HEK293 (cell line): Measurements from ENCODE around the gene CACNA1C.

Source experiments
- CTCF ChIA-PET: fragments of 350-600 bp; formaldehyde crosslinking; extraction: SDS; loops from one replicate; lab custom pipeline; 2021; ENCODE audit warnings: antibody characterized with exemption; lab: Yijun Ruan, JAX
- POLR2A ChIA-PET: fragments of 300-600 bp; formaldehyde crosslinking; extraction: SDS; loops from one replicate; lab custom pipeline; 2020; ENCODE audit warnings: antibody characterized with exemption, inconsistent platforms; lab: Yijun Ruan, JAX
- H3K27ac ChIP-seq: fragments of 200-500 bp; sonication (Bioruptor generic); 2 replicates; pipeline ENCODE4 v1.5.1; 2014; ENCODE audit warnings: low read depth, low read length, control low read depth, inconsistent platforms; ENCODE audit errors: extremely low read depth
- H3K36me3 ChIP-seq, 2 experiments: fragments of 200-500 bp in 1 of 2; sonication (Bioruptor generic) in 1 of 2; 1 replicate in 1 of 2; 2 replicates in 1 of 2; pipeline ENCODE4 v1.5.1; 2014 to 2017; ENCODE audit warnings: inconsistent platforms in 2 of 2, low read length in 2 of 2; ENCODE audit not compliant: control insufficient read depth in 2 of 2, insufficient read depth in 1 of 2
- H3K4me1 ChIP-seq: fragments of 200-500 bp; sonication (Bioruptor generic); 2 replicates; pipeline ENCODE4 v1.5.1; 2014; ENCODE audit warnings: mild to moderate bottlenecking, low read length, inconsistent platforms; ENCODE audit not compliant: control insufficient read depth, insufficient read depth
- H3K4me3 ChIP-seq: 2 replicates; pipeline ENCODE4 v1.5.1; 2011; ENCODE audit warnings: low read depth, mild to moderate bottlenecking, control low read depth, low read length, moderate library complexity
- H3K9me3 ChIP-seq: fragments of 200-500 bp; sonication (Bioruptor generic); 2 replicates; pipeline ENCODE4 v1.5.1; 2014; ENCODE audit warnings: low read depth, low read length, inconsistent platforms; ENCODE audit not compliant: control insufficient read depth, insufficient read depth
- GLIS1 ChIP-seq: fragments of 450-650 bp; formaldehyde crosslinking; IDR thresholded peaks from 2 replicates; pipeline ENCODE4 v1.5.1; 2016; ENCODE audit warnings: missing biosample characterization, missing genetic modification characterization
- PRDM10 ChIP-seq: fragments of 450-650 bp; formaldehyde crosslinking; IDR thresholded peaks from 2 replicates; pipeline ENCODE4 v1.5.1; 2016; ENCODE audit warnings: missing biosample characterization, missing genetic modification characterization
- PRDM6 ChIP-seq: fragments of 450-650 bp; formaldehyde crosslinking; IDR thresholded peaks from 2 replicates; pipeline ENCODE4 v1.5.1; 2017; ENCODE audit warnings: missing biosample characterization, missing genetic modification characterization
- ZBTB11 ChIP-seq: fragments of 450-650 bp; formaldehyde crosslinking; conservative IDR thresholded peaks from 2 replicates; pipeline ENCODE4 v1.5.1; 2016; ENCODE audit warnings: low read depth, missing biosample characterization, missing genetic modification characterization
- ZBTB8A ChIP-seq: fragments of 450-650 bp; formaldehyde crosslinking; IDR thresholded peaks from 2 replicates; pipeline ENCODE4 v1.5.1; 2016; ENCODE audit warnings: missing biosample characterization, missing genetic modification characterization
- ZFP37 ChIP-seq: fragments of 450-650 bp; formaldehyde crosslinking; IDR thresholded peaks from 2 replicates; pipeline ENCODE4 v1.5.1; 2016; ENCODE audit warnings: missing biosample characterization, missing genetic modification characterization
- ZNF211 ChIP-seq: fragments of 450-650 bp; formaldehyde crosslinking; IDR thresholded peaks from 2 replicates; pipeline ENCODE4 v1.5.1; 2016; ENCODE audit warnings: low read depth, missing biosample characterization, missing genetic modification characterization
- ZNF24 ChIP-seq: fragments of 450-650 bp; formaldehyde crosslinking; IDR thresholded peaks from 2 replicates; pipeline ENCODE4 v1.5.1; 2016; ENCODE audit warnings: missing biosample characterization, missing genetic modification characterization
- ZNF280C ChIP-seq: fragments of 450-650 bp; formaldehyde crosslinking; IDR thresholded peaks from 2 replicates; pipeline ENCODE4 v1.5.1; 2016; ENCODE audit warnings: missing biosample characterization, missing genetic modification characterization
- ZNF302 ChIP-seq: fragments of 450-650 bp; formaldehyde crosslinking; IDR thresholded peaks from 2 replicates; pipeline ENCODE4 v1.5.1; 2016; ENCODE audit warnings: missing biosample characterization, missing genetic modification characterization, low read depth
- ZNF404 ChIP-seq: fragments of 450-650 bp; formaldehyde crosslinking; IDR thresholded peaks from 2 replicates; pipeline ENCODE4 v1.5.1; 2017; ENCODE audit warnings: missing biosample characterization, missing genetic modification characterization
- ZNF433 ChIP-seq: fragments of 450-650 bp; formaldehyde crosslinking; IDR thresholded peaks from 2 replicates; pipeline ENCODE4 v1.5.1; 2016; ENCODE audit warnings: missing biosample characterization, missing genetic modification characterization, low read depth
- ZNF571 ChIP-seq: fragments of 450-650 bp; formaldehyde crosslinking; IDR thresholded peaks from 2 replicates; pipeline ENCODE4 v1.5.0; 2017; ENCODE audit warnings: missing biosample characterization, missing genetic modification characterization
- ZNF626 ChIP-seq: fragments of 450-650 bp; sonication (Bioruptor Pico); formaldehyde crosslinking; IDR thresholded peaks from 2 replicates; pipeline ENCODE4 v1.5.1; 2018; ENCODE audit warnings: missing biosample characterization, missing genetic modification characterization, inconsistent platforms
- ZNF776 ChIP-seq: fragments of 450-650 bp; formaldehyde crosslinking; IDR thresholded peaks from 2 replicates; pipeline ENCODE4 v1.5.0; 2017; ENCODE audit warnings: missing biosample characterization, missing genetic modification characterization, borderline replicate concordance
- TF ChIP-seq, protein P1 (sequence below): fragments of 450-650 bp; formaldehyde crosslinking; optimal IDR thresholded peaks from 2 replicates; pipeline ENCODE3; 2016; ENCODE audit warnings: missing biosample characterization, mild to moderate bottlenecking, missing genetic modification characterization
- TF ChIP-seq, protein P2 (sequence below): fragments of 450-650 bp; formaldehyde crosslinking; IDR thresholded peaks from 2 replicates; pipeline ENCODE4 v1.5.1; 2017; ENCODE audit warnings: missing biosample characterization, mild to moderate bottlenecking, missing genetic modification characterization, moderate library complexity

CACNA1C gene

GRCh38 chr12:2465681-2466080 is 412.9 kb downstream of the CACNA1C start:
- TF ChIP-seq PRDM6 (tag by site-specific recombination): no peak
- no peak for TF ChIP-seq ZNF211 (tag by site-specific recombination)
- no peak for TF ChIP-seq ZFP37 (tag by site-specific recombination)
- Histone ChIP-seq H3K36me3 (no peaks in the 10 kb centered on the region), H3K9me3 (no peaks in the 10 kb centered on the region), H3K4me3 (no peak overlapping the region), H3K27ac (no peak overlapping the region), H3K4me1 (no peaks in the 10 kb centered on the region)
- ChIA-PET POLR2A (no interaction called here), CTCF (no interaction called here)

- Histone ChIP-seq H3K4me3 (no peak overlapping the region), H3K4me1 (no peaks in the 10 kb centered on the region), H3K27ac (no peak overlapping the region), H3K36me3 (no peaks in the 10 kb centered on the region), H3K9me3 (no peaks in the 10 kb centered on the region)
- CTCF ChIA-PET: no interaction called here
- POLR2A ChIA-PET: no interaction called here
- no peak for TF ChIP-seq ZNF280C (tag by site-specific recombination)
- TF ChIP-seq GLIS1: no peak
- no peak for TF ChIP-seq ZBTB11 (tag by site-specific recombination)
- no peak for TF ChIP-seq ZNF24 (tag by site-specific recombination)
- no peak for TF ChIP-seq ZNF433 (tag by site-specific recombination)
- no peak for TF ChIP-seq ZBTB8A (tag by site-specific recombination)
- no peak for TF ChIP-seq ZNF404 (tag by site-specific recombination)
- TF ChIP-seq, protein P1, sequence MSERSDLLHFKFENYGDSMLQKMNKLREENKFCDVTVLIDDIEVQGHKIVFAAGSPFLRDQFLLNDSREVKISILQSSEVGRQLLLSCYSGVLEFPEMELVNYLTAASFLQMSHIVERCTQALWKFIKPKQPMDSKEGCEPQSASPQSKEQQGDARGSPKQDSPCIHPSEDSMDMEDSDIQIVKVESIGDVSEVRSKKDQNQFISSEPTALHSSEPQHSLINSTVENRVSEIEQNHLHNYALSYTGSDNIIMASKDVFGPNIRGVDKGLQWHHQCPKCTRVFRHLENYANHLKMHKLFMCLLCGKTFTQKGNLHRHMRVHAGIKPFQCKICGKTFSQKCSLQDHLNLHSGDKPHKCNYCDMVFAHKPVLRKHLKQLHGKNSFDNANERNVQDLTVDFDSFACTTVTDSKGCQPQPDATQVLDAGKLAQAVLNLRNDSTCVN: no peak
- TF ChIP-seq ZNF626 (tag by site-specific recombination): no peak
- TF ChIP-seq PRDM10: no peak
- no peak for TF ChIP-seq ZNF302
- TF ChIP-seq, protein P2, sequence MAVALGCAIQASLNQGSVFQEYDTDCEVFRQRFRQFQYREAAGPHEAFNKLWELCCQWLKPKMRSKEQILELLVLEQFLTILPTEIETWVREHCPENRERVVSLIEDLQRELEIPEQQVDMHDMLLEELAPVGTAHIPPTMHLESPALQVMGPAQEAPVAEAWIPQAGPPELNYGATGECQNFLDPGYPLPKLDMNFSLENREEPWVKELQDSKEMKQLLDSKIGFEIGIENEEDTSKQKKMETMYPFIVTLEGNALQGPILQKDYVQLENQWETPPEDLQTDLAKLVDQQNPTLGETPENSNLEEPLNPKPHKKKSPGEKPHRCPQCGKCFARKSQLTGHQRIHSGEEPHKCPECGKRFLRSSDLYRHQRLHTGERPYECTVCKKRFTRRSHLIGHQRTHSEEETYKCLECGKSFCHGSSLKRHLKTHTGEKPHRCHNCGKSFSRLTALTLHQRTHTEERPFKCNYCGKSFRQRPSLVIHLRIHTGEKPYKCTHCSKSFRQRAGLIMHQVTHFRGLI (tag by site-specific recombination): no peak
- no peak for TF ChIP-seq ZNF776 (tag by site-specific recombination)
- no peak for TF ChIP-seq ZNF571
Observed at GRCh38 chr12:2466211-2466610, 413.4 kb downstream of the CACNA1C start.
